ENCODE results near the gene IRAK2. TPM values are rescaled to one million over a fixed set of nuclear protein-coding genes. Genes with fewer than 3 reads are reported as not detected.

Gene IRAK2
- total RNA-seq, 2 experiments from 2014 or later: 3.5 to 3.7 TPM

GRCh38 chr3:10292505-10293419 lies 128.0 kb downstream of the IRAK2 start, which contains the start of gene GHRL:
GHRL (minus strand) TSS chr3:10292947; CDS start chr3:10290180, 2,767 bp downstream.
- peaks cover 21% of the 10 kb centered on the region for H3K36me3 Mint-ChIP-seq
- H3K4me3 Mint-ChIP-seq: no peak within 1 kb of the TSS
- DNase-seq (no peak), ATAC-seq (ENCODE audit: low read depth) (peak; percentile 29)
- H3K4me1 Mint-ChIP-seq: peaks cover 12% of the 10 kb centered on the region
- H3K27me3 Mint-ChIP-seq: no peaks in the 10 kb centered on the region
- no peaks in the 10 kb centered on the region for H3K9me3 Mint-ChIP-seq
- peak within 1 kb of the TSS; percentile 71 for H3K27ac Mint-ChIP-seq
- POLR2A ChIA-PET: interaction anchor here (1.0 kb wide), 1 partner anchor 8 kb away, joined by 3 read pairs; no protein-coding TSS in a partner anchor

Other genes with a start within 250 kb of the IRAK2 start
- gene IL17RC, start 247.8 kb upstream of the IRAK2 start, total RNA-seq: under 1 TPM in 1 of 2 experiments, not detected in 1; 0.22 TPM
- 10 to 100 TPM; 26.2 to 29.3 TPM for gene CRELD1, start 231.1 kb upstream of the IRAK2 start, total RNA-seq
- gene PRRT3, start 212.5 kb upstream of the IRAK2 start, total RNA-seq: 1 to 10 TPM; 5.3 to 5.9 TPM
- 10 to 100 TPM; 42.0 to 49.8 TPM for gene EMC3, start 178.1 kb upstream of the IRAK2 start, total RNA-seq
- gene FANCD2, start 138.5 kb upstream of the IRAK2 start, total RNA-seq: 10 to 100 TPM; 57.9 to 78.8 TPM
- not detected for gene FANCD2OS, start 56.7 kb upstream of the IRAK2 start, total RNA-seq
- 100 to 1,000 TPM; 105 to 108 TPM for gene BRK1, start 49.2 kb upstream of the IRAK2 start, total RNA-seq
- gene VHL, start 23.1 kb upstream of the IRAK2 start, total RNA-seq: 10 to 100 TPM; 66.5 to 68.1 TPM
- 10 to 100 TPM; 55.4 to 67.4 TPM for gene TATDN2, start 83.5 kb downstream of the IRAK2 start, total RNA-seq
- under 1 TPM; 0.53 to 0.94 TPM for gene GHRL, start 128.0 kb downstream of the IRAK2 start, total RNA-seq
- 10 to 100 TPM; 71.6 to 74.2 TPM for gene SEC13, start 156.2 kb downstream of the IRAK2 start, total RNA-seq

Data from activated naive CD8-positive, alpha-beta T cell treated with anti-CD3 and anti-CD28 coated beads, Interleukin-2, amount 10 ng/mL, durations not matched to agents 7 days and 5 days (primary cell).